NCI-H2196 treated with DMSO at 0.1 percent for 48 hours (cell line): ENCODE results near the gene HBA2.
"Not testable (repeated sequence)": the region's sequence is repeated elsewhere in the genome, so short reads cannot be mapped to it uniquely, and the experiment has no call there.

Experiments
- DNase-seq: peaks from one replicate; lab custom pipeline; 2025; ENCODE audit not compliant: unreplicated experiment; lab: John Stamatoyannopoulos, UW

The HBA2 gene

GRCh38 chr16:191831-192230, 19.2 kb downstream of the HBA2 start:
- no peak for DNase-seq

GRCh38 chr16:192686-193085, 20.0 kb downstream of the HBA2 start:
- DNase-seq, result no peak

DNA sequence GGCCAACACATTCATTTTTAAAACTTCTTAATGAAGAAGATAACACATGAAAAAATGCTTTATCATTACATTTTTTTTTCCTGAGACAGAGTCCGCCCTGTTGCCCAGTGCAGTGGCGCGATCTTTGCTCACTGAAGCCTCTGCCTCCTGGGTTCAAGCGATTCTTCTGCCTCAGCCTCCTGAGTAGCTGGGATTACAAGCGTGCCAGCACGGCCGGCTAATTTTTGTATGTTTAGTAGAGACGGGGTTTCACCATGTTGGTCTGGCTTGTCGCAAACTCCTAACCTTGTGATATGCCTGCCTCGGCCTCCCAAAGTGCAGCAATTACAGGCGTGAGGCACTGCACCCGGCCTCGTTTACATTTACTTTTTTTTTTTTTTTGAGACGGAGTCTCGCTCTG, 20.8 kb downstream of the HBA2 start:
- DNase-seq, result no peak

- no peak for DNase-seq
These were observed 21.8 kb downstream of the HBA2 start for GRCh38 chr16:194516-194915.

DNA sequence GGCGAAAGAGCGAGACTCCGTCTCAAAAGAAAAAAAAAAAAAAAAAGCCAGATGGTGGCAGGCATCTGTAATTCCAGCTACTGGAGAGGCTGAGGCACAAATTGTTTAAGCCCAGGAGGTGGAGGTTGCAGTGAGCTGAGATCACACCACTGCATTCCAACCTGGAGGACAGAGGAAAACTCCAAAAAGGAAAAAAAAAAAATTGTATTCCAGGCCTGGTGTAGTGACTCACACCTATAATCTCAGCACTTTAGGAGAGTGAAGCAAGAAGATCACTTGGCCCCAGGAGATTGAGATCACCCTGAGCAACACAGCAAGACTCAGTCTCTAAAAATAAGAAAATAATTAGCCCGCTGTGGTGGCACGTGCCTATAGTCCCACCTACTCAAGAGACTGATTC, 27.7 kb downstream of the HBA2 start:
- DNase-seq, result no peak

- no peak for DNase-seq
These were observed 30.6 kb downstream of the HBA2 start for GRCh38 chr16:203246-203645.

GRCh38 chr16:204046-204445, 31.4 kb downstream of the HBA2 start:
- not testable (repeated sequence) for DNase-seq

DNA sequence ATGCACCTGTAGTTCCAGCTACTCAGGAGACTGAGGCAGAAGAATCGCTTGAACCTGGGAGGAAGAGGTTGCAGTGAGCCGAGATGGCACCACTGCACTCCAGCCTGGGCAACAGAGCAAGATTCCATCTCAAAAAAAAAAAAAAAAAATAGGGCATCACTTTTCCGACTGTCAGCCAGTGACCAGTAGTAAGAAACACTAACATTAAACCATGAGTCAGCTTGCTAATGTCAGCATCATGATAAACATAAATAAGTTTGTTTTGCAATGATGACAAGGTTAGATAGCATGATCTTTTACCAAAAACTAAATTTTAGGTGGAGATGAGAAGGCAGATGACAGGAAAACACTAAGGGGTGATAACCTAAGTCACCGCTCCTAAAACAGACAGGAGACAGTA, 36.7 kb downstream of the HBA2 start:
- DNase-seq, result not testable (repeated sequence)

- DNase-seq, result not testable (repeated sequence)
These were observed 39.0 kb downstream of the HBA2 start for GRCh38 chr16:211631-212180.

DNA sequence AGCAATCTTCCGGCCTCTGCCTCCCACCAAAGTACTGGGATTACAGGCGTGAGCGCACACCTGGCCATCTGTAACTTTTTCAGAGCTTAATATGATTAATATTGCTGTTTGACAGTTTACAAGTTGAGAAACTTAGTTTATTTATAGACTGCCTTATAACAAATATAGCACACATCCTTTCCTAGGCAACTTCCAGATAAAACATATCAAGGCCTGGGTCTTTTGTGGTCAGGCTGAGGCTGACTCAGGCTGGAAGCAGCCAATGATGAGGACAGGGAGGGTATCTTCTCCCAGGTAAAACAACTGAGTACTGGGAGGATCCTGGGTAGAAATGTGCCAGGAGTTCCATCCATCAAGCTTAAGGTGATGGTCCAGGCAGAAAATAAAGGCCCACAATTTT, 40.3 kb downstream of the HBA2 start:
- no peak for DNase-seq

- DNase-seq, result no peak
These were observed 47.3 kb downstream of the HBA2 start for GRCh38 chr16:220021-220420.
